ENCODE measurements around the gene LRP3. TPM values are rescaled to one million over a fixed set of nuclear protein-coding genes. Genes with fewer than 3 reads are reported as not detected.
"Not testable (repeated sequence)": the region's sequence is repeated elsewhere in the genome, so short reads cannot be mapped to it uniquely, and the experiment has no call there.

Gene LRP3, protein sequence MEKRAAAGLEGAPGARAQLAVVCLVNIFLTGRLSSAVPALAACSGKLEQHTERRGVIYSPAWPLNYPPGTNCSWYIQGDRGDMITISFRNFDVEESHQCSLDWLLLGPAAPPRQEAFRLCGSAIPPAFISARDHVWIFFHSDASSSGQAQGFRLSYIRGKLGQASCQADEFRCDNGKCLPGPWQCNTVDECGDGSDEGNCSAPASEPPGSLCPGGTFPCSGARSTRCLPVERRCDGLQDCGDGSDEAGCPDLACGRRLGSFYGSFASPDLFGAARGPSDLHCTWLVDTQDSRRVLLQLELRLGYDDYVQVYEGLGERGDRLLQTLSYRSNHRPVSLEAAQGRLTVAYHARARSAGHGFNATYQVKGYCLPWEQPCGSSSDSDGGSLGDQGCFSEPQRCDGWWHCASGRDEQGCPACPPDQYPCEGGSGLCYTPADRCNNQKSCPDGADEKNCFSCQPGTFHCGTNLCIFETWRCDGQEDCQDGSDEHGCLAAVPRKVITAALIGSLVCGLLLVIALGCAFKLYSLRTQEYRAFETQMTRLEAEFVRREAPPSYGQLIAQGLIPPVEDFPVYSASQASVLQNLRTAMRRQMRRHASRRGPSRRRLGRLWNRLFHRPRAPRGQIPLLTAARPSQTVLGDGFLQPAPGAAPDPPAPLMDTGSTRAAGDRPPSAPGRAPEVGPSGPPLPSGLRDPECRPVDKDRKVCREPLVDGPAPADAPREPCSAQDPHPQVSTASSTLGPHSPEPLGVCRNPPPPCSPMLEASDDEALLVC
- polyA plus RNA-seq (ENCODE audit: insufficient read length in 10 of 10) = 10 to 100 TPM; 14.0 to 26.6 (median 20.6) TPM
- long read RNA-seq, donor 1, transcript LRP3-201 (7 exons, 3,807 nt) = major isoform, 9 of 12 reads
- long read RNA-seq, donor 1, partial matches to known transcripts = 0 of 12 reads
- long read RNA-seq, donor 1, other reads (novel, unspliced or antisense) = 0 of 12 reads
- long read RNA-seq, donor 2, transcript LRP3-201 (7 exons, 3,807 nt) = major isoform, 5 of 8 reads
- long read RNA-seq, donor 2, partial matches to known transcripts = 0 of 8 reads
- long read RNA-seq, donor 2, other reads (novel, unspliced or antisense) = 0 of 8 reads
- long read RNA-seq, donor 3 = 0 reads
- long read RNA-seq, donor 4, transcript LRP3-201 (7 exons, 3,807 nt) = minor isoform, 9 of 19 reads
- long read RNA-seq, donor 4, transcript LRP3-203 (3 exons, 3,278 nt) = major isoform, 10 of 19 reads
- long read RNA-seq, donor 4, partial matches to known transcripts = 0 of 19 reads
- long read RNA-seq, donor 4, other reads (novel, unspliced or antisense) = 0 of 19 reads
- long read RNA-seq, donor 5, partial matches to known transcripts = 15 of 19 reads
- long read RNA-seq, donor 5, other reads (novel, unspliced or antisense) = 0 of 19 reads
- long read RNA-seq, donor 6, partial matches to known transcripts = 0 of 7 reads
- long read RNA-seq, donor 6, other reads (novel, unspliced or antisense) = 0 of 7 reads
- long read RNA-seq, donor 7, transcript LRP3-201 (7 exons, 3,807 nt) = major isoform, 5 of 14 reads
- long read RNA-seq, donor 7, partial matches to known transcripts = 0 of 14 reads
- long read RNA-seq, donor 7, other reads (novel, unspliced or antisense) = 6 of 14 reads
- long read RNA-seq, donor 8, transcript LRP3-201 (7 exons, 3,807 nt) = major isoform, 7 of 8 reads
- long read RNA-seq, donor 8, partial matches to known transcripts = 0 of 8 reads
- long read RNA-seq, donor 8, other reads (novel, unspliced or antisense) = 0 of 8 reads
- long read RNA-seq, donor 9, partial matches to known transcripts = 0 of 3 reads
- long read RNA-seq, donor 9, other reads (novel, unspliced or antisense) = 0 of 3 reads

DNA sequence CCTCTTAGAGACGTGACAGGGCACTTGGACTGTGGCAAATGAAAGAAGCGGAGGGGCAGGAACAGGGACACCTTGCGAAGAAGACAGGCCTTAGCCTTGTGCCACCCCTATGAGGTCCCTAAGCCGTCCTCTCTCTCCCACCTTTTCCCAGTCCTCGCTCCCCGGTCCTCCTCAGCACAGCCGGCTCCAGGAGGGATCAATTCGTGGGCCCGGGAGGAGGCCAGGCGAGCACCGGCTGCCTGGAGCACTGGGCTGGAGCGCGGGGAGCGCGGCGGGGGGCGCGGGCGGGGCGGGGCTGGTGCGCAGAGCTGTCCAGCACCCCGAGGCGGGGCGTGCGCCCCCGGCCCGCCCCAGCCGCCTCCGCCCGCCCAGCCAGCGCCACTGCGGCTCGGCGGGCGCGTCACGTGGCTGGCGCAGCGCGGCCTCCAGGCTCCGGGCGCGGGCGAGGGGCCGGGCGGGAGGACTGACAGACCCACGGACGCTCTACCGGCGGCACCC, at the start of gene LRP3:
Gene LRP3, plus strand, starts transcription at position 466 of the 498 bp plus-strand sequence. CDS start 456 bp downstream, outside the sequence.
- DNase-seq = peak in 2 of 3 donors; percentile 55 to 71

DNA sequence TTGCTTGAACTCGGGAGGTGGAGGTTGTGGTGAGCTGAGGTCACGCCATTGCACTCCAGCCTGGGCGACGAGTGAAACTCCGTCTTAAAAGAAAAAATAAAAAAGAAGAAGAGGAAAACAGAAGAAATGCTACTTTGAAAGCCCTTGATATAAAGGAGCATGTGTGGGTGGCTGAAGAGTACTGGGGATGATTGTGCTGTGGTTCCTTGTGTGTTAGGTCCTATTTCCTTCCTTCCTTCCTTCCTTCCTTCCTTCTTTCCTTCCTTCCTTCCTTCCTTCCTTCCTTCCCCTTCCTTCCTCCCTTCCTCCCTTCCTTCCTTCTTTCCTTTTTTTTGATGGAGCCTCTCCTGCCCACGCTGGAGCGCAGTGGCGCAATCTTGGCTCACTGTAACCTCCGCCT, 47.9 kb upstream of the LRP3 start:
- DNase-seq = no peak

DNA sequence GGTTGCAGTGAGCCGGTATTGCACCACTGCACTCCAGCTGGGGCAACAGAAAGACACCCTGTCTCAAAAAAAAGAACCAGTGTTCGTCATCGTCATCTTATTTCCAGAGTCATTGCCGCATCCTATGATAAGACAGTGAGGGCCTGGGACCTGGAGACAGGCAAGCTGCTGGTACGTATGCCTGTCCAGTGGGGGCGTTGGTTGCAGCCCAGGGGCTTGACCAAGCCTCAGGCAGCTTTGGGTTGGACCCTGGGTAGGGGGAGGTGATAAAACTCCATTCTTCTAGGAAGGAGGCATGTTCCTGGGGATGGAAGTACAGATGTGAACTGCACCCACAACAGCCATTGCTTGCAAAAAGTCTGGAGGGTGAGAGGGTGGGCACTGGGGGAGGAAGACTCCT, 46.6 kb upstream of the LRP3 start:
- no peak for DNase-seq

DNA sequence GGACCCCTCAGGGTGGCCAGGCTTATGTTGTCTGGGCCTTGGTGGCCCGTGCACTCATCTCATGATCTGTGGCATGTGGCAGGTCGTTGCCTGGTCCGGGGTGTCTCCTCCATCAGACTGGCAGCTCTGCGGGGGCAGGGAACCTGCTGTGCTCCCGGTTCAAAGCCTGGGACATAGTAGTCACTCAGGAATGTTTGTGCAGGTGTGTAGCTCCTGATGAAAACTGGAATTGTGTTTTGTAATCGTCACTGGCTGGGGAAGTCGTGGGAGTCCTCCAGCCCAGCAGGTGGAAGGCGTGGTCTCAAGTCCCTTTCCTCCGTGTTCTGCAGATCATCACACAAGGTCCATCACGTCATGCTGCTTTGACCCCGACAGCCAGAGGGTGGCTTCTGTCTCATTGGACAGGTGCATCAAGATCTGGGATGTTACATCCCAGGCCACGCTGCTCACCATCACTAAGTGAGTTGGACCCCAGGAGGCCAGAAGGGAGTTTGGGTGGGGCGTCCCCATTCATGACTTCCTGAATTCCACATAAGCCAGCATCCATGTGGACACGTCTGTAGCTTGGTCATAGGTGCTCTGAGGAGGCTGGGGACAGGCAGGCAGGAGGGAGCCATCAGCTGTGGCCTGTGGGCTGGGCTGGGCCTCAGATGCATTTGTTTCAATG, 43.1 kb upstream of the LRP3 start:
- no peak for DNase-seq

DNA sequence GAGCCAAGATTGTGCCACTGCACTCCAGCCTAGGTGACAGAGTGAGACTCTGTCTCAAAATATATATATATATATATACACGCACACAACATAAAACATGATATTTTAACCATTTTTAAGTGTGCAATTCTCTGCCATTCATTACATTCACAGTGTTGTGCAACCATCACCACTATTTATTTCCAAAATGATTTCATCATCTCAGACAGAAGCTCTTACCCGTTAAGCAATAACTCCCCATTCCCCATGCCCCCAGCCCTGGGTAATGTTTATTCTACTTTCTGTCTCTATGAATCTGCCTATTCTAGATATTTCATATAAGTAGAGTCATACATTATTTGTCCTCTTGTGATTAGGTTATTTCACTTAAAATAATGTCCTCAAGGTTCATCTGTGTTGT, 42.0 kb upstream of the LRP3 start:
- DNase-seq = no peak

DNA sequence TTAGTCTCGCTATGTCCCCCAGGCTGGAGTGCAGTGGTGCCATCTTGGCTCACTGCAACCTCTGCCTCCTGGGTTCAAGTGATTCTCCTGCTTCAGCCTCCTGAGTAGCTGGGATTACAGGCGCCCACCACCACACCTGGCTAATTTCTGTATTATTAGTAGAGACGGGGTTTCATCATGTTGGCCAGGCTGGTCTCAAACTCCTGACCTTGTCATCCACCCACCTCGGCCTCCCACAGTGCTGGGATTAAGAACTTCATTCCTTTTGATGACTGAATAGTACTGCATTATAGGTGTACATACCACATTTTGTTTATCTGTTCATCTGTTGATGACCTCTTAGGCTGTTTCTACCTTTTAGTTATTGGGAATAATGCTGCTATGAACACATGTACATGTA, 41.5 kb upstream of the LRP3 start:
- not testable (repeated sequence) for DNase-seq

DNA sequence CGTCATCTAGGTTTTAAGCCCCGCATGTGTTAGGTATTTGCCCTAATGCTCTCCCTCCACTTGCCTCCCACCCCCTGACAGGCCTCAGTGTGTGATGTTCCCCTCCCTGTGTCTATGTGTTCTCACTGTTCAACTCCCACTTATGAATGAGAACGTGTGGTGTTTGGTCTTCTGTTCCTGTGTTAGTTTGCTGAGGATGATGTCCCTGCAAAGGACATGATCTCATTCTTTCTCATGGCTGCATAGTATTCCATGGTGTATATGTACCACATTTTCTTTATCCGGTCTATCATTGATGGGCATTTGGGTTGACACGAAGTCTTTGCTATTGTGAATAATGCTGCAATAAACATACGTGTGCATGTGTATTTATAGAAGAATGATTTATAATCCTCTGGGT, 39.8 kb upstream of the LRP3 start:
- not testable (repeated sequence) for DNase-seq

DNA sequence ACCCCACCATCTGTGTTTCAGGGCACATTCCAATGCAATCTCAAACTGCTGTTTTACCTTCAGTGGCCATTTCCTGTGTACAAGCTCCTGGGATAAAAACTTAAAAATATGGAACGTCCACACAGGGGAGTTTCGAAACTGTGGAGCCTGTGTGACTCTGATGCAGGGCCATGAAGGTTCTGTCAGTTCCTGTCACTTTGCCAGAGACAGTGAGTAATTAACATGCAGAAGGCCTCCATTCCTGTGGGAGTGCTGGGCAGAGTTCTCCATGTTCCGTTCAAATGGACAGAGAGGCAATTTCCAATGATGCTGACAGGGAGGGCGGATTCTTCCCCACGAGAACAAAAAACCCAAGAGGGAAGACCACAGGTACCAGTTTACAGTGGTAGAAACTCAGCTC, 37.8 kb upstream of the LRP3 start:
- DNase-seq = no peak

DNA sequence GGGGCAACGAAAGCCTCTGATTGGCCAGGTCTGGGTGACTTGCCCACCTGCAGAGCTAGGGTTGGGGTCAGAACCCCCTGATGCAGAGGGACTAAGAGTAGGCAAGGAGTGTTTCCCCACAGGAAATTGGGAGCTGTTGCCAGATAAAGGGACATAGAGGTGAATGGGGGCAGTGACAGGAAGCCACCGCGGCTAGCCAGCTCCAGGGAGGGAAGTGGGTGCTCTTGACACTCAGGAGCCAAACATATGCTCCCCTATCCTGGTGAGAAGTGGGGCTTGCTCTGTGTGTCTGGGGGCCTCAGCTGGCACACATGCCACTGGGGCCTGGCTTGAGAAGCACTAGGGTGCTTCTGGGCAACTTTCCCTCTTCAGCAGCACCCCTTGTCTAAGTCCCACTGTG, 36.2 kb upstream of the LRP3 start:
- no peak for DNase-seq

DNA sequence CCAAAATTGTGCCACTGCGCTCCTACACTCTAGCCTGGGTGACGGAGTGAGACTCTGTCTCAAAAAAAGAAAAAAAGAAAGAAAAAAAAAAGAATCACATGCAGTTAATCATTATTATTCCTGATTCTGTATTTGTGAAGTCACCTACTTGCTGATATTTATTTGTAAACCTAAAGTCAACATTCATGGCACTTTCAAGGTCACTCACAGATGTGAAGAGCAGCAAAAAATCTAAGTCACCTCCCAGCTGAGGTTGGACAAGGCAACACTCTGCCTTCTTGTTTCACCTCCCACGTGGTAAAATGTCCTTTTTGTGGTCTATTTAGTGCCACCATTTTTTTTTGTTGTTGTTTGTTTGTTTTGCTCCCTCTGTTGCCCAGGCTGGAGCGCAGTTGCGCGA, 35.8 kb upstream of the LRP3 start:
- DNase-seq = no peak

DNA sequence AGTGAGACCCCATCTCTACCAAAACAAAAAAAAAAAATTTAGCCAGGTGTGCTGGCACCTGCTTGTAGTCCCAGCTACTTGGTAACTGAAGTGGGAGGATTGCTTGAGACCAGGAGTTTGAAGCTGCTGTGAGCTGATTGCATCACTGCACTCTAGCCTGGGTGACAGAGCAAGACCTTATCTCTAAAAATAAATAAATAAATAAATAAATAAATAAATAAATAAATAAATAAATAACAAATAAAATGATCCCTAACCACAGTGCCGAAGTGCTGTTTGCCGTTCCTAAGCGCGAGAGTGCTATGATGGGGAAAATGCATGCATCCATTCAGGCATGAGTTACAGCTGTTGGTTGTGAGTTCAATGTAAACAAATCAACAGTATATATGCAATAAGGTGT, 35.0 kb upstream of the LRP3 start:
- DNase-seq = no peak

DNA sequence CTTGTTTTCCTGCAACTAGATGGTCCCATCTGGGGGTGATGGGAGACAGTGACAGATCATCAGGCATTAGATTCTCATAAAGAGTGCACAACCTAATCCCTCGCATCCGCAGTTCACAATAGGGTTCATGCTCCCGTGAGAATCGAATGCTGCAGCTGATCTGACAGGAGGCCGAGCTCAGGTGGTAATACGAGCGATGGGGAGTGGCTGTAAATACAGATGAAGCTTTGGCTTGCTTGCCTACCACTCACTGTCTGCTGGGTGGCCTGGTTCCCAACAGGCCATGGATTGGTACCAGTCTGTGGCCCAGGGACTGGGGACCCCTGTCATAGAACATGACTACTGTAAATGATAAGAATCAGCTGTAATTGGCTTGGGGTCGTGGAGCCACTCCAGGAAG, 34.2 kb upstream of the LRP3 start:
- no peak for DNase-seq

DNA sequence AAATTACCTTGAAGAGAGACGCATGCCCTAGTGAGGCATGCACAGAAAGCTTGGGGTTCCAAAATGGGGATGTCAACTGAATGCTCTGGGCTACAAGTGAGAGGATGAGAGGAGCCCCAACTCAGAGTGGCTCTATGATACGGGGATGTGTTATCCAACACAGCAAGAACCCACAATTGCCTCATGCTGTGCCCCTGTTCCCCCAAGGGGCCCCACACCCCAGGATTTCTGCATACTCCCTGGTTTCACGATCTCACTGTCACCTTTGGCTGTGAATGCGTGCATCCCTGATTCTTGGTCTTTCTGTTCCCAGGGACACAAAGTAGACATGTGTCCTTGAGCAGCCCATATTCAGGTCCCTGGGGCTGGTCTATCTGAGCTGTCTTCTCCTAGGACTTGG, 32.9 kb upstream of the LRP3 start:
- DNase-seq = no peak

DNA sequence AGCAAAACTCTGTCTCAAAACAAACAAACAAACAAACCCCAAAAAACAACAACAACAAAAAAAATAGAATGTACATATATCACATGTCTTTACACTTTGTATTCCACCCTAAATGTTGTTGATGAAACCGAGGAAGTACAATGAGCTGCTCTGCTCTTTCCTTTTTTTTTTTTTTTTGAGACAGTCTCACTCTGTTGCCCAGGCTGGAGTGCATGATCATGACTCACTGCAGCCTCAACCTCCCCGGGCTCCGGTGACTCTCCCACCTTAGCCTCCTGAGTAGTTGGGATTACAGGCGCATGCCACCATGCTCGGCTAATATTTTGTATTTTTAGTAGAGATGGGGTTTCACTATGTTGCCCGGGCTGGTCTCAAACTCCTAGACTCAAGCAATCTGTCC, 30.6 kb upstream of the LRP3 start:
- DNase-seq = no peak

DNA sequence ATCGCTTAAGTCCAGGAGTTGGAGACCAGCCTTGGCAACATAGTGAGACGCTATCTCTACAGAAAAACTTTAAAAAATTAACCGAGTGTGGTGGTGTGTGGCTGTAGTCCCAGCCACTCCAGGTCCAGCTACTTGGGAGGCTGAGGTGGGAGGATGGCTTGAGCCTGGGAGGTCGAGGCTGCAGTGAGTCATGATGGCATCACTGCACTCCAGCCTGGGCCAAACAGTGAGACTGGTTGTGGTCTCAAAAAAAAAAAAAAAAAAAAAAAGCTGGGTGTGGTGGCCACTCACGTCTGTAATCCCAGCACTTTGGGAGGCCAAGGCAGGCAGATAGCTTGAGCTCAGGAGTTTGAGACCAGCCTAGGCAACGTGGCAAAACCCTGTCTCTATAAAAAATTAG, 28.1 kb upstream of the LRP3 start:
- DNase-seq = not testable (repeated sequence)

DNA sequence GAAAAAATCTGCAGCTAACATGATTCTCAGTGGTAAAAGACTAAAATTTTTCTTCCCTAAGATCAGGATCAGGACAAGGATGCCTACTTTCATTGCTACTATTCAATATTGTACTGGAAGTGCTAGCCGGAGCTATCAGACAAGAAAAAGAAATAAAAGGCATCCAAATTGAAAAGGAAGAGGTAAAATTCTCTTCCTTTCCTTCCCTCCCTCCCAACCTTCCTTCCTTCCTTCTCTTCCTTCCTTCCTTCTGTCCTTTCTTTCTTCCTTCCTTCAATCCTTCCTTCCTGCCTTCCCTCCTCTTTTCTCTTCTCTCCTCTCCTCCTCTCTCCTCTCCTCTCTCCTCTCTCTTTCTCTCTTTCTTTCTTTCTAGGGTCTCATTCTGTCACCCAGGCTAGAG, 26.7 kb upstream of the LRP3 start:
- no peak for DNase-seq

DNA sequence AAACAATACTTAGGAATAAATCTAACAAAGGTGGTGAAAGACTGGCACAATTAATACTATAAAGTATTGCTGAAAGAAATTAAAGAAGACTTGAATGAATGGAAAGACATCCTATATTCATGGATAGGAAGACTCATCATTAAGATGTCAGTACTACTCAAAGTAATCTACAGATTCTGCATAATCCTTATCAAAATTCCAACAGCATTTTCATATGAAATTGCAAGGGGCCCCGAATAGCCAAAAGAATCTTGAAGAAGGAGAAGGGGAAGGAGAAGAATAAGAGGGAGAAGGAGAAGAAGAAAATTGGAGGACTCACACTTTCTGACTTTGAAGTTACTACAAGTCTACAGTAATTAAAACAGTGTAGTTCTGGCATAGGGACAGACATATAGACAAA, 25.6 kb upstream of the LRP3 start:
- DNase-seq = no peak

DNA sequence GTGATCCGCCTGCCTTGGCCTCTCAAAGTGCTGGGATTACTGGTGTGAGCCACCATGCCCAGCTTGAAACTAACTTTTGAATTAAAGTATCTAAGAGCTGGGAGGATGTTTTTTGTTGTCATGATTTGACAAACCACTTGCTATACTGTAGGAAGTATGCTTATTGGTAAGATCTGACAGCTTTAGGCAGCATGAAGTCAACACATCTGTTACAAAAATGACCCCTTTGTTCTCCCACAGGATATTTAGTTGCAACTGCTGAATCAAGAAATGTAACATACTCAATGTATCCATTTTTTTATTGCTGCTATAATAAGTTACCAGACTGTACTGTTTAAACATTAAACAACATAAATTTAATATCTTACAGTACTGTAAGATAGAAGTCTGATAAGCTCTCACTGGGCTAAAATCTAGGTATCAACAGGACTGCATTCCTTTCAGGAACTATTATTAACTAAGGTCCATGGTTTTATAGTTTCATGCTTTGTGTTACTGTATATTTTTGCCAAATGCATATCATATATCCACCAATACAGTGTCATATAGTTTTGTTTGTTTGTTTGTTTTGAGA, 22.8 kb upstream of the LRP3 start:
- no peak for DNase-seq

DNA sequence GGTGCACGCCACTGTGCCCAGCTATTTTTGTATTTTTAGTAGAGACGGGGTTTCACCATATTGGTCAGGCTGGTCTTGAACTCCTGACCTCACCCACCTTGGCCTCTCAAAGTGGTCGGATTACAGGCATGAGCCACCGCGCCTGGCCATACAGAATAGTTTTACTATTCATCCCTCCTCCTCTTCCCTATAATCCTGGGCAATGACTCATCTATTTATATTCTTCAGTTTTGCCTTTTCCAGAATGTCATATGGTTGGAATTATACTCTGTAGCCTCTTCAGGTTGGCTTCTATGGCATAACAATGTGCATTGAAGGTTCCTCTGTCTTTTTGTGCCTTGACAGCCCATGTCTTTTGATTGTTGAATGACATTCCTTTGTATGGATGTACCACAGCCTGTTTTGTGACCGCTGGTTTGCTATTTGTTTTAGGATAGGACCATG, 22.2 kb upstream of the LRP3 start:
- DNase-seq = no peak

DNA sequence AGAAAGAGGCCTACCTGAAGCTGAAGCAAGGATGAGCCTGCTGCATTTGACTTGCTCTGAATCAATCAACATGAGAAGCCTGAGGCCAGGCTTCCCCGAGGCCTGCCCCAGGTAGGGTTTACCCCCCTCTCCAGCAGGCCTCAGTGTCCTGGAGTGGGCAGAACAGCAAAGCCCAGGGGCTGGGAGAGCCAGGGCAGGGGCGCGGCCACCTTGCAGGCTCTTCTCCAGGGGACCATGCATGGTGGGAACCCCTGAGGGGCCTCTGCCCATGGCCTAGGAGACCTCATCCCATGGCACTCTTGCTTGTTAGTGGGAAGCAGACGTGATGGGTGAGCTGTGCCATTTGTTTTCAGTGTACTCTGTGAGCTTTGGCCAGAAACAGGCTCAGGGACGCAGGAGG, 19.9 kb upstream of the LRP3 start:
- DNase-seq = no peak

Measured in muscle of back (tissue), 13 donors.